ENCODE data around the gene ARV1. TPM values are rescaled to one million over a fixed set of nuclear protein-coding genes. Genes with fewer than 3 reads are reported as not detected.
A peak's percentile ranks its signal among the peaks of the same experiment; 100 is the strongest.
"Not testable (repeated sequence)": the region's sequence is repeated elsewhere in the genome, so short reads cannot be mapped to it uniquely, and the experiment has no call there.

The ARV1 gene
- total RNA-seq, 1 donor from 2014 or later, result 23.0 TPM

- DNase-seq (ENCODE audit: low read depth), result no peak
Measured at GRCh38 chr1:231041719-231042261, 62.9 kb downstream of the ARV1 start.

- no peak for DNase-seq (ENCODE audit: low read depth)
Measured at GRCh38 chr1:231044588-231044987, 65.7 kb downstream of the ARV1 start.

GRCh38 chr1:231045286-231045685, 66.4 kb downstream of the ARV1 start:
- DNase-seq (ENCODE audit: low read depth), result peak; percentile 63

GRCh38 chr1:231045921-231046729, 67.2 kb downstream of the ARV1 start:
- DNase-seq (ENCODE audit: low read depth), result not testable (repeated sequence)

- DNase-seq (ENCODE audit: low read depth), result no peak
Measured at GRCh38 chr1:231046730-231047395, 68.0 kb downstream of the ARV1 start.

GRCh38 chr1:231047529-231047928, 68.6 kb downstream of the ARV1 start:
- not testable (repeated sequence) for DNase-seq (ENCODE audit: low read depth)

- not testable (repeated sequence) for DNase-seq (ENCODE audit: low read depth)
Measured at GRCh38 chr1:231048419-231048818, 69.5 kb downstream of the ARV1 start.

GRCh38 chr1:231049121-231049979, 70.5 kb downstream of the ARV1 start:
- no peak for DNase-seq (ENCODE audit: low read depth)

Other genes with a start within 250 kb of the ARV1 start
- 0.05 TPM in 1 of 2 replicates, not detected in the other for gene CAPN9, start 231.7 kb upstream of the ARV1 start, total RNA-seq
- 22.1 and 24.5 TPM in 2 replicates for gene C1orf198, start 110.6 kb upstream of the ARV1 start, total RNA-seq
- 11.5 and 12.2 TPM in 2 replicates for gene TTC13, start 233 bp upstream of the ARV1 start, total RNA-seq
- gene FAM89A, start 61.2 kb downstream of the ARV1 start, total RNA-seq, result 2.4 and 3.2 TPM in 2 replicates
- gene TRIM67, start 183.0 kb downstream of the ARV1 start, total RNA-seq, result 0.10 TPM in 1 of 2 replicates, not detected in the other